Measurements from ENCODE around the gene CFC1B.
"Not testable (repeated sequence)": the region's sequence is repeated elsewhere in the genome, so short reads cannot be mapped to it uniquely, and the experiment has no call there.

The CFC1B gene

DNA sequence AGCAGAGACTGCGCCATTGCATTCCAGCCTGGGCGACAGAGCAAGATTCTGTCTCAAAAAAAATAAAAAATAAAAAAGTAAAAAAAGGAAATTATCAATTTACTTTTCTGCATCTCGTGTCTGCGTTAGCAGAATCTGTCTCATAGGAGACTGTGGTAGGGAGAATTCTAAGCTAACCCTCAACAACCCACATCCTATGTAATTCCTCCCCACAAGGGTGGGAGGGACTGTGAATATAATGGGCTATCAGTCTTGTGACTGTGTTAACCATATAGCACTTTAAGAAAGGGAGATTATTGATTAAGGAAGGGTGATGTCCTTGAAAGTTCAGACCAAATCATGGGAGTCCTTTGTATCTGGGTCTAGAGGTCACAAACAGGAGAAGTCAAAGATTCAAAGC lies 45.1 kb downstream of the CFC1B start:
- not testable (repeated sequence) for DNase-seq (ENCODE audit: low spot score)

DNA sequence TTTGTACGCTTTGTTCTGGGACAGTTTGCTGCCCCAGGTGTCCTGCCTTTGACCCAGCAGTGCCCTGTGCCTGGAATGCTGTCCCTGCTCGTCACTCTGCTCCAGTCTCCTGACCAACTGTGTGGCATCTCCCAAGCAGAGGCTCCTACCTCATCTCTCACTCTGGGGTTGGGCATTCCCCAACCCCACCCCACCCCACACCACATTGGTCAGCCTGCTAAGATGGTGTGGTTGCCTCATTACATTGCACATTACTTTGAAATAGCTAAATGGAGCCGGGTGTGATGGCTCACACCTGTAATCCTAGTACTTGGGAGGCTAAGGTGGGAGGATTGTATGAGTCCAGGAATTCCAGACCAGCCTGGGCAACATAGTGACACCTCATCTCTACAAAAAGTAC lies 50.9 kb downstream of the CFC1B start:
- DNase-seq (ENCODE audit: low spot score): not testable (repeated sequence)

DNA sequence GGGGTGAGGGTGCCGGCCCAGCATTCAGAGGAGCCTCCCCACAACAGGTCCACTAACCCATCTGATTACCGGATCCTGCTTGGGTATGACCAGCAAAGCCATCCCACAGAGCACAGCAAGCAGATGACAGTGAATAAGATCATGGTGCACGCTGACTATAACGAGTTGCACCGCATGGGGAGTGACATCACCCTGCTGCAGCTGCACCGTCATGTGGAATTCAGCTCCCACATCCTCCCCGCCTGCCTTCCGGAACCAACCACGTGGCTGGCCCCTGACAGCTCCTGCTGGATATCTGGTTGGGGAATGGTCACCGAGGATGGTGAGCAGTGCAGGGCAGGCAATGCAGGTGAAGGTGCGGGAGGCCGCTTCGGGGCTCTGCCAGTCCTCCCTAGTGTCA lies 53.2 kb downstream of the CFC1B start:
- DNase-seq (ENCODE audit: low spot score): not testable (repeated sequence)

DNA sequence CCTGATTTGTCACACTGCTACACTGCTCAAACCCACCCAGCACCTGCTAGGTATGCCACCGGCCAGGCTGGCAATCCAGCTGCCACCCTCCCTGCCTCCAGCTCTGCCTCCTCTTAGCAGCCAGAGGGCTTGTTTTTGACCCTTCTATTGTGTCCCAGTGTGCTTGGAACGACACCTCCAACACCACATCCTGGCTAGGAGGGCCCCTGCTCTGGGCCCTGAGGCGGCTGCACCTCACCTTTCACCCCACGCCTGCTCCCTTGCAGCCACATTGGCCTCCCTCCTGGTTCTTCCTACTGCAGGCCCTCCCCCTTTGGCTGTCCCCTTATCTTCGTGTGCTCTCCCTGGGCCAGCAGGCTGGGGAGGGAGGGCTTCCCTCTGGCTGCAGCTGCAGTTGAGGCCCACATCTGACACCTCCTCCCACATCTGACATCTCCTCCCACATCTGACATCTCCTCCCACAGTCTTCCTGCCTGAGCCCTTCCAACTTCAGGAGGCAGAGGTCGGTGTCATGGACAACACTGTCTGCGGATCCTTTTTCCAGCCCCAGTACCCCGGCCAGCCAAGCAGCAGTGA lies 55.3 kb downstream of the CFC1B start:
- DNase-seq (ENCODE audit: low spot score): not testable (repeated sequence)

DNA sequence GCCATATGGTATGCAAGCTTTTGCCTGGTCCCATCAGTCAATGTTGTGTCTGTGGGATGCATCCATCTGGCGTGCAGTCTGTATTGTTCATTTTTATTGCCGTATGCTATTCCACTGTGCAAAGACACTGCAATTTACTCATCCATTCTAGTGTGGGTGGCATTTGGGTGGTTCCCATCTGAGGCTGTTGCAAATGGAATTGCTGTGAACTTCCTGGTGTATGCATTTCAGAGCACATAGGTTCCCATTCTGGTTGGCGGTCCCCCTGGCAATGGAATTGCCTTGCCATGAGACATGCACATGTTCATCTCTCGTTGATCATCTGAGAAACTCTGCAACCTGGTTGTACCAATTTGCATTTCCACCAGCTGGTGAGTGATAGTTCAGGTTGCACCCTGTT lies 56.5 kb downstream of the CFC1B start:
- DNase-seq (ENCODE audit: low spot score): not testable (repeated sequence)
